Retina (tissue), 1 donor: Measurements from ENCODE around the gene HIF1AN.

ENCODE experiments used
- DNase-seq: peaks from one replicate; pipeline ENCODE4 v3.0.0-alpha.2; 2016

Gene HIF1AN

GRCh38 chr10:100522107-100522801, 13.5 kb upstream of the HIF1AN start:
- no peak for DNase-seq

- no peak for DNase-seq
Measured at GRCh38 chr10:100522945-100523344, 12.8 kb upstream of the HIF1AN start.

- peak; percentile 52 for DNase-seq
Measured at GRCh38 chr10:100524206-100524605, 11.5 kb upstream of the HIF1AN start.

GRCh38 chr10:100524638-100525037, 11.1 kb upstream of the HIF1AN start:
- DNase-seq, result no peak

GRCh38 chr10:100528123-100528886, 7.4 kb upstream of the HIF1AN start:
- no peak for DNase-seq

- no peak for DNase-seq
Measured at GRCh38 chr10:100528921-100529474, 6.7 kb upstream of the HIF1AN start.

- DNase-seq, result peak; percentile 94
Measured at GRCh38 chr10:100529475-100530298, 6.1 kb upstream of the HIF1AN start, which contains the start of gene NDUFB8. Gene NDUFB8 (minus strand): TSS chr10:100529871. CDS start chr10:100529851, 20 bp downstream.

GRCh38 chr10:100531761-100532160, 4.0 kb upstream of the HIF1AN start:
- DNase-seq, result no peak

GRCh38 chr10:100534726-100535125, 1.0 kb upstream of the HIF1AN start:
- DNase-seq, result no peak

- DNase-seq, result no peak
Measured at GRCh38 chr10:100535338-100535714, 417 bp upstream of the HIF1AN start.

GRCh38 chr10:100537475-100537874, 1.7 kb downstream of the HIF1AN start:
- peak; percentile 23 for DNase-seq

GRCh38 chr10:100544950-100545349, 9.2 kb downstream of the HIF1AN start:
- no peak for DNase-seq

GRCh38 chr10:100551196-100551595, 15.5 kb downstream of the HIF1AN start:
- peak; percentile 46 for DNase-seq

GRCh38 chr10:100551738-100552137, 16.0 kb downstream of the HIF1AN start:
- DNase-seq, result no peak

- DNase-seq, result no peak
Measured at GRCh38 chr10:100553929-100554328, 18.2 kb downstream of the HIF1AN start.

- DNase-seq, result no peak
Measured at GRCh38 chr10:100554902-100555301, 19.2 kb downstream of the HIF1AN start.

- no peak for DNase-seq
Measured at GRCh38 chr10:100560248-100560647, 24.5 kb downstream of the HIF1AN start.

- no peak for DNase-seq
Measured at GRCh38 chr10:100561005-100561404, 25.3 kb downstream of the HIF1AN start.

- DNase-seq, result peak; percentile 92
Measured at GRCh38 chr10:100562008-100562672, 26.4 kb downstream of the HIF1AN start.

GRCh38 chr10:100565206-100565985, 29.7 kb downstream of the HIF1AN start:
- DNase-seq, result no peak

GRCh38 chr10:100566561-100566960, 30.8 kb downstream of the HIF1AN start:
- no peak for DNase-seq

- no peak for DNase-seq
Measured at GRCh38 chr10:100567249-100567648, 31.5 kb downstream of the HIF1AN start.
